Measurements from ENCODE around the gene BCAS3. TPM values are rescaled to one million over a fixed set of nuclear protein-coding genes. Genes with fewer than 3 reads are reported as not detected.

The BCAS3 gene
- total RNA-seq, 1 donor from 2014 or later: 64.9 TPM

- peaks cover 4% of the 10 kb centered on the region for H3K4me1 Mint-ChIP-seq
- H3K9me3 Mint-ChIP-seq: no peaks in the 10 kb centered on the region
- peaks cover 23% of the 10 kb centered on the region for H3K27me3 Mint-ChIP-seq (ENCODE audit: low read depth)
- H3K36me3 Mint-ChIP-seq: no peaks in the 10 kb centered on the region
- no peak overlapping the region for H3K4me3 Mint-ChIP-seq
- TF ChIP-seq CTCF (IDR thresholded peaks at IDR 0.05; ENCODE audit: unreplicated experiment): no peak
- no peak for DNase-seq (ENCODE audit: low spot score in 2 of 2, unreplicated experiment in 2 of 2)
- no peak overlapping the region for H3K27ac Mint-ChIP-seq
Measured at GRCh38 chr17:61421460-61421859, 743.8 kb downstream of the BCAS3 start.

GRCh38 chr17:61422116-61422799, 744.6 kb downstream of the BCAS3 start:
- H3K9me3 Mint-ChIP-seq: no peaks in the 10 kb centered on the region
- H3K36me3 Mint-ChIP-seq: no peaks in the 10 kb centered on the region
- no peak for TF ChIP-seq CTCF (IDR thresholded peaks at IDR 0.05; ENCODE audit: unreplicated experiment)
- H3K27ac Mint-ChIP-seq: no peak overlapping the region
- peaks cover 23% of the 10 kb centered on the region for H3K27me3 Mint-ChIP-seq (ENCODE audit: low read depth)
- H3K4me3 Mint-ChIP-seq: no peak overlapping the region
- DNase-seq (ENCODE audit: low spot score in 2 of 2, unreplicated experiment in 2 of 2): no peak
- no peaks in the 10 kb centered on the region for H3K4me1 Mint-ChIP-seq

DNA sequence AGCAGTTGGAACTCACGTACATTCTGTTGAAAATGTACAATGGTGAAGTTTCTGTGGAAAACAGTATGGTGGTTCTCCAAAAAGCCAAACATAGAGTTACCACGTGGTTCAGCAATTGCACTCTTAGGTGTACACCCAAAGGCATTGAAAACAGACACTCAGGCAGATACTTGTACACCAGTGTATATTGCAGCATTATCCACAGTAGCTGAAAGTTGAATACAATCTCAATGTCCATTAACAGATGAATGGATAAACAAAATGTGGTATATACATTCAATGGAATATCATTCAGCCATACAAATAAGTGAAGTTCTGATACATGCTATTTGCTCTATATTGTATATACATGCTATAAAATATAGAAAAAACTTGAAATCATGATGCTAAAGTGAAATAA, 745.2 kb downstream of the BCAS3 start:
- H3K4me1 Mint-ChIP-seq: no peaks in the 10 kb centered on the region
- DNase-seq (ENCODE audit: low spot score in 2 of 2, unreplicated experiment in 2 of 2): no peak
- peaks cover 23% of the 10 kb centered on the region for H3K27me3 Mint-ChIP-seq (ENCODE audit: low read depth)
- no peak overlapping the region for H3K27ac Mint-ChIP-seq
- H3K9me3 Mint-ChIP-seq: peaks cover 4% of the 10 kb centered on the region
- TF ChIP-seq CTCF (IDR thresholded peaks at IDR 0.05; ENCODE audit: unreplicated experiment): no peak
- H3K36me3 Mint-ChIP-seq: no peaks in the 10 kb centered on the region
- H3K4me3 Mint-ChIP-seq: no peak overlapping the region

DNA sequence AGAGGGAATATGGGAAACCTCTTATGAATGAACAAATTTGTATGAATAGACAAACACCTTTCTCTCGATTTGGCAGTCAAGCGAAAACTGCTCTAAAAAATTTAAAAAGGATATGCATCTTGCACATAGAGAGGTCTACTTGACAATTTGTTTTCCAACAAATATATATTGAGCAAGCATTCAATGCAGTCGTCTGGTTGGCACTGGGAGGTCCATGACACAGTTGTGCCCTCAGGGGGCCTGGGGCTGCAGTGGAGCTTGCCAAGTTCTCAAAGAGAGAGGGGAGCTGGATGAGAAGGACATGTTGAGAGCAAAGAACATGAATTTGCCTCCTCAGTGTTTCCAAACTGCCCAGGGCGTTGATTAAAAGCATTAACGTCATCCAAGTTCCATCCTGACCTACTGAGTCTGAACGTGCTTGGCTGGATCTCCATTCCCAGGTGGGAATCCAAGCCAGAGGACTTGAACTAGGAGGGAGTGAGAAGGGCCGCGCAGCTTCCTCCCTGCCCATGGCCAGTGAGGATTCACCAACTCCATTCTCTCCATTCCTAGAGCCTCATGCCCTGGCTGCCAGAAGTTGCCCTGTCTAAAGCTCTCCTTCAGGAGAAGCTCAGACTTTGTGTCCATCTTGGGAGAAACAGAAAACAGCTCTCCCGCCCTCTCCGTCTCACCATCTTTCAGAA, 746.5 kb downstream of the BCAS3 start:
- Mint-ChIP-seq H3K27me3 (ENCODE audit: low read depth) (peaks cover 23% of the 10 kb centered on the region), H3K4me3 (no peak overlapping the region), H3K9me3 (peaks cover 7% of the 10 kb centered on the region), H3K36me3 (no peaks in the 10 kb centered on the region), H3K27ac (no peak overlapping the region), H3K4me1 (no peaks in the 10 kb centered on the region)
- no peak for TF ChIP-seq CTCF (IDR thresholded peaks at IDR 0.05; ENCODE audit: unreplicated experiment)
- DNase-seq (ENCODE audit: low spot score in 2 of 2, unreplicated experiment in 2 of 2): no peak

DNA sequence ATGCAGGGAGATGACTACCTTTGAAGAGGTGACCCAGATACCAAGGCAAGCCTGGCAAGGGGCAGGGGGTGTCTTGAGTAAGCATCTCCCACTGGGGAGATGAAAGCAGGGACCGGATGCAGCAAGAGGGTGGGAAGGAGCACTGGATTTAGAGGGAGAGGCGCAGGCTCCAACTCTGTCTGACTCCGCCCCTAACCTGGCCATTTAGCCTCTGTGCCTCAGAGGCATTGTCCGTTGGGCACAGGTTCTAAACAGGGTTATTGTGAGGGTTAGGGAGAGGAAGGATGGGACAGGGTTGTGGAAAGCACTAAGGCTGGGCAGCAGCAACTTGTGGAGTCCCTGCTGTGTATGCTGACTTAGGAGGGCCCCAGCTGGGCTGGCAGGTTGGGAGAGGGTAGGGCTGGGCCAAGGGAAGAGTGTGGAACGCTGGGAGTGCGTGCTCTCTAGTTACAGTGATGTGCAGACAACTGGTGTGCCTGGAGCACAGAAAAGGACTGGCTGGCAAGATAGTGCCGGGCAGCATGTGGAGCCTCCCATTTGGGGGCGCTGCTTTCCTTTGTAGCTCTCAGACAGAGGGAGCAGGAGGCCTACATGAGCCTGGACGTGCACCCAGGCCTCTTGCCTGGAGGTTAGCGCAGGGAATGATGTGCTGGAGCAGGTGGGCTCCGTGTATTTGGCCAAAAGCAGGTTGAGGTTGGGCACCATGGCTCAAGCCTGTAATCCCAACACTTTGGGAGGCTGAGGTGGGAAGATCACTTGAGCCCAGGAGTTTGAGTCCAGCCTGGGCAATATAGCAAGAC, 748.2 kb downstream of the BCAS3 start:
- H3K36me3 Mint-ChIP-seq: no peaks in the 10 kb centered on the region
- H3K27ac Mint-ChIP-seq: no peak overlapping the region
- H3K4me3 Mint-ChIP-seq: no peak overlapping the region
- peaks cover 7% of the 10 kb centered on the region for H3K9me3 Mint-ChIP-seq
- H3K27me3 Mint-ChIP-seq (ENCODE audit: low read depth): peaks cover 18% of the 10 kb centered on the region
- no peaks in the 10 kb centered on the region for H3K4me1 Mint-ChIP-seq
- no peak for TF ChIP-seq CTCF (IDR thresholded peaks at IDR 0.05; ENCODE audit: unreplicated experiment)
- no peak for DNase-seq (ENCODE audit: low spot score in 2 of 2, unreplicated experiment in 2 of 2)
